SH-SY5Y (cell line): Measurements from ENCODE around the gene FAT1.

Experiments
- GATA2 ChIP-seq: IDR thresholded peaks from 2 replicates; pipeline ENCODE4 v1.6.1; 2011; ENCODE audit warnings: mild to moderate bottlenecking, low read depth, low read length
- GATA3 ChIP-seq: IDR thresholded peaks from 2 replicates; pipeline ENCODE4 v1.6.1; 2011; ENCODE audit warnings: low read depth, mild to moderate bottlenecking, low read length, moderate library complexity

GRCh38 chr4:186771624-186772023 lies 48.0 kb upstream of the FAT1 start:
- TF ChIP-seq GATA2 (no peak), GATA3 (no peak)
